Esophagus squamous epithelium (tissue), 4 donors: Measurements from ENCODE around the gene SLC16A5.

Experiments
- POLR2A ChIP-seq, 4 donors: fragments of 450-650 bp; IDR thresholded peaks; one replicate each; pipeline ENCODE4 v1.6.1; 2017; ENCODE audit warnings: antibody characterized with exemption in 4 of 4, mild to moderate bottlenecking in 4 of 4, moderate library complexity in 3 of 4
- TF ChIP-seq, protein P1 (sequence below), 6 experiments: fragments of 450-650 bp in 4 of 6; fragments of 200-600 bp in 2 of 6; sonication (generic) in 2 of 6; IDR thresholded peaks; one replicate each; pipeline ENCODE4 v1.5.1; 2016 to 2019; ENCODE audit warnings: antibody characterized with exemption in 6 of 6, mild to moderate bottlenecking in 4 of 6, moderate library complexity in 4 of 6

DNA sequence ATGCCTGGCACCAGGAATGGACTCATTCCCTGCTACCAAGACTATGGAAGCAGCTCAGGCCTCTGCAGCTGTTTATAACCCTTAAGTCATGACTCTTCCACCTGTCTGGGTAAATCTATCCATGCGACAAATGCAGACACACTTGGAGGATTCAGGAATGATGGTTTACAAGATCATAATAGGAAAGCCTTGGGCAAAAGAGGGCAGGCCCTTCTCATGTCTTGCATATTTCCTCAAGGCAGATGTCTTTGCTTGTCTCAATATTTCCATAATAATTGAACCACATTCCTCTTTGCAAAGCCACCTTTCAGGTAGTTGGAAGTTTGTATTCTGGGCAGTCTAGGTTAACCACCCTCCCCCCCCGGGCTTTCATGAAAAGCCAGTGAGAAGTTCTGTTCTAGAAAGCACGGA is 67.4 kb downstream of the SLC16A5 start:
- TF ChIP-seq, protein P1, sequence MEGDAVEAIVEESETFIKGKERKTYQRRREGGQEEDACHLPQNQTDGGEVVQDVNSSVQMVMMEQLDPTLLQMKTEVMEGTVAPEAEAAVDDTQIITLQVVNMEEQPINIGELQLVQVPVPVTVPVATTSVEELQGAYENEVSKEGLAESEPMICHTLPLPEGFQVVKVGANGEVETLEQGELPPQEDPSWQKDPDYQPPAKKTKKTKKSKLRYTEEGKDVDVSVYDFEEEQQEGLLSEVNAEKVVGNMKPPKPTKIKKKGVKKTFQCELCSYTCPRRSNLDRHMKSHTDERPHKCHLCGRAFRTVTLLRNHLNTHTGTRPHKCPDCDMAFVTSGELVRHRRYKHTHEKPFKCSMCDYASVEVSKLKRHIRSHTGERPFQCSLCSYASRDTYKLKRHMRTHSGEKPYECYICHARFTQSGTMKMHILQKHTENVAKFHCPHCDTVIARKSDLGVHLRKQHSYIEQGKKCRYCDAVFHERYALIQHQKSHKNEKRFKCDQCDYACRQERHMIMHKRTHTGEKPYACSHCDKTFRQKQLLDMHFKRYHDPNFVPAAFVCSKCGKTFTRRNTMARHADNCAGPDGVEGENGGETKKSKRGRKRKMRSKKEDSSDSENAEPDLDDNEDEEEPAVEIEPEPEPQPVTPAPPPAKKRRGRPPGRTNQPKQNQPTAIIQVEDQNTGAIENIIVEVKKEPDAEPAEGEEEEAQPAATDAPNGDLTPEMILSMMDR (IDR thresholded peaks at IDR 0.05): no peak
- no peak for TF ChIP-seq POLR2A (IDR thresholded peaks at IDR 0.05)
